LHCN-M2 (cell line): Measurements from ENCODE around the gene PRKG1. TPM values are rescaled to one million over a fixed set of nuclear protein-coding genes. Genes with fewer than 3 reads are reported as not detected.

Experiments
- DNase-seq: peaks from one replicate; pipeline ENCODE4 v3.0.0-alpha.2; 2012; ENCODE audit warnings: low read depth
- total RNA-seq: library from RNA; depleted of rRNA; stranded (reverse); fragments of >200 nt; gene quantifications from 2 replicates; pipeline ENCODE4 v1.2.3, GENCODE V29; 2014

PRKG1 gene
- total RNA-seq, 1 experiment from 2014 or later = 6.4 TPM

GRCh38 chr10:51076299-51076841, 2.1 kb downstream of the PRKG1 start:
- no peak for DNase-seq

GRCh38 chr10:51077074-51077473, 2.8 kb downstream of the PRKG1 start:
- DNase-seq = no peak

- no peak for DNase-seq
These were observed 3.2 kb downstream of the PRKG1 start for GRCh38 chr10:51077507-51077906.

GRCh38 chr10:51079331-51079730, 5.0 kb downstream of the PRKG1 start:
- DNase-seq = peak; percentile 7

DNA sequence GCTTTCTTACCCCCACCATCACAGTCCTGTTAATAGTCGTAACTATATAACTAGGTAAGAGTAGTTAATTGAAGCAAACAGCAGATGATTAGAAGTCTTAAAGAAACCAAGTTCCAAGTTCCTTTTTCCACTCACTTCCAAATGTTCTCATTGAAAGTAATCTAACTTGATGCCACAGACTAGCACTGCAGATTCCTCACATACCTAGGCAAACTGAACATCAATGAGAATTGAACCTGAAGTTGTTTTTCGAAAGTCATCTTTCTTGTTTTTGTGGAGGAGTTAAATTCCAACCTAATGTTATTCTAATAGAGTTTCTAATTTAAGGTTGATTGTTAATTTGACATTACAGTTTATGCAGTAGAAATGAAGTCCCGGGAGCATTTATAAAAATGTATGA, 5.5 kb downstream of the PRKG1 start:
- DNase-seq = no peak

- no peak for DNase-seq
These were observed 6.2 kb downstream of the PRKG1 start for GRCh38 chr10:51080311-51081006.

- DNase-seq = no peak
These were observed 8.6 kb downstream of the PRKG1 start for GRCh38 chr10:51082857-51083256.

- DNase-seq = peak; percentile 23
These were observed 9.1 kb downstream of the PRKG1 start for GRCh38 chr10:51083356-51083853.

GRCh38 chr10:51085204-51085603, 10.9 kb downstream of the PRKG1 start:
- DNase-seq = no peak

- DNase-seq = no peak
These were observed 12.4 kb downstream of the PRKG1 start for GRCh38 chr10:51086710-51087109.

- no peak for DNase-seq
These were observed 12.8 kb downstream of the PRKG1 start for GRCh38 chr10:51087114-51087513.

GRCh38 chr10:51090190-51090589, 15.9 kb downstream of the PRKG1 start:
- DNase-seq = no peak

GRCh38 chr10:51092402-51092801, 18.1 kb downstream of the PRKG1 start:
- no peak for DNase-seq

GRCh38 chr10:51095444-51095843, 21.2 kb downstream of the PRKG1 start:
- DNase-seq = no peak

GRCh38 chr10:51097546-51097945, 23.3 kb downstream of the PRKG1 start:
- no peak for DNase-seq

DNA sequence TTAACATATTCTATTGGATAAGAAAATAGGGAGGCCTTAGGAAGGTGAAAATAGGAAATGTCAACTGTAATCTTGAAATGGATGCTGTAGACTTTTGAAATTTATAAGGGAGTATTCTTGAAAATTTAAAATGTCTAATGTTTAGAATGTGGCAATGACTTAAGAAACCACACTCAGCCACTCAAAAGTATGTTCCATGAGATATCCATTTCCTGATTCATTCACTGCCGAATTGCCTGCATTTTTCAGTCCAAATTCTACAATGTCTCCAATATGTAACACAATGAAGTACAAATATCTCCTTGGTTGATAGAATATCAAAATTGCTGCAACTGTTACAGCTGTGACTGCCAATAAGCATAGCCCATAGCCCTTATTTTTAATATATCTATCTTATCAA, 25.9 kb downstream of the PRKG1 start:
- DNase-seq = no peak

DNA sequence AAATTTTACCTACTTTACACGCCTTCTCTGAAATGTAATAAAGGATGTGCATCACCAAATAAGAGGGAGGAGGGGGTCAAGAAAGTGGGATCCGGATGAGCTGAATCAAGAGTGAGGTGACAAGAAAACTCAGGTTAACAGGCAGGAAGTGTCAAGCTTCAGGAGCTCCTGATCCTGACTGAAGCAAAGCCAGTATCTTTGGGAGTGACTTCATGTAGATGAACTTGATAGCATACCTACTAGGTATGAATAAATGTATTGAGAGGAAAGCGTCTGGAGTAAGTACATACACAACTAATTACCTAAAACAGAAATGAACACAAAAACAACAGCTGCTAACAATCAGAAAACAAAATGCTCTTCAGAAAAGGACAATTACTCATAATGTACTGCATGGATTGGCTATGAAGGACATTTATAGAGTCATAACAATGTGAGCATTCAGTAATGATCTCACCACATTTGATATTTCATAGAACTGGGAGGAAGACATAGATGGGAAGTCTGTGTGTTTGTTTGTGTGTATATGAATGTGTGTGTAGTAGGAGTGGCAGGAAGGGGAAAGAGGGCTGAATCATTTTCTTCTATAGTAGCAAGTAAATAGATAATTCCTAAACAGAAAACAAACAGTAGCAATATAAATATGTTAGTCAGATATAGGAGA, 29.4 kb downstream of the PRKG1 start:
- DNase-seq = peak; percentile 43

- DNase-seq = no peak
These were observed 32.1 kb downstream of the PRKG1 start for GRCh38 chr10:51106311-51106945.

DNA sequence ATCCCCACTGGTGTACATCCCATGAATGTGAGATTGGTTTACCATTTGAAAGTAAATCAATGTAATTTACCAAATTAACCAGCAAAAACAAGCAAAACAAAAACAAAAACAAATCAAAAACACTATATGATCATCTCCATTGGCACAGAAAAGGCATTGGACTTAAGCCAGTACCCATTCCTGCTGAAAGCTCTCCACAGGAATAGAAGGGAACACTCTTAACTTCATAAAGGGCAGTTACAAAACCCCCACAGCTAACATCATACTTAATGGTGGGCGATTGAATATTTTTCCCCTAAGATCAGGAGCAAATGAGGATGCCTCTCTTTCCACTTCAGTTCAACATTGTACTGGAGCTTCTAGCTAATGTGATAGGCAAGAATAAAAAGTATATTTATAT, 34.1 kb downstream of the PRKG1 start:
- peak; percentile 48 for DNase-seq

GRCh38 chr10:51109801-51110533, 35.7 kb downstream of the PRKG1 start:
- DNase-seq = peak; percentile 76

DNA sequence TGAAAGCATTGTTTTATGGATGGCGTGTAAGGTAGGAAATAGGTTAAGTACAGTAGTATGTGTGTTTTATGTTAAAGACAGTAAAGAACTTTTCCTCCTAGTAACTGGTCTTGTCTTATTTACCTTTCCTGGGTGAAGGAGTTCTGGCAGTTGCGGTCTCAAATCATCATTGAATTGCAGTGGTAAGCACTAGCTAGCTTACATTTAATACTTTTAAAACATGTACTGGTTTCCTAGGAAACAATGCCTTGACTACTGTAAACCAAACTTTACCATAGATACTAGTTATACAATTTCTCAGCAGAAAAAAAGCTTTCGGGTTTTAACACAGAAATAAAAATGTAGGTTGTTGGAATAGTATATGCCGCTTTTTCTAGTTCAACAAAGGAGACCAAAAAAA, 37.7 kb downstream of the PRKG1 start:
- DNase-seq = no peak

DNA sequence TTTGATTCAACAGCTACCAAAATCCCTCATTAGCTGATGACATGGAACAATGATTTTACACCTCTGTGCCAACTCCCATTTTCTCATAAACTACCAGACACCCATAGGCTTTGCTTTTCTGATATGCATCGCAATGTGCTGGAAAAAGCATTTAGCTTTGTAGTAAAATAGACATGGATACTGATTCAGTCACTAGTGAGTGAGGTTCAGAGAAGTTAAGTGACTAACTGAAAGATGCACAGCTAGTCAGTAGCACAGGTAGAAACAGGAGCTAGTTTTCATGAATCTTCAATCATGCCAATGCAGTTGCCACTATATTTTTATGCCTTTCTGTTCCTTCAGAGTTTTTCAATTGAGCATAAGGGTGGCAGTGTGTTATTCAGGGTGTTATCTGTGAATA, 38.7 kb downstream of the PRKG1 start:
- DNase-seq = no peak
